NCI-H2081 (cell line): ENCODE measurements around the gene NPM1.

Experiments
- DNase-seq, 2 experiments: peaks; one replicate each; lab custom pipeline; 2025; lab: John Stamatoyannopoulos, UW

NPM1 gene

DNA sequence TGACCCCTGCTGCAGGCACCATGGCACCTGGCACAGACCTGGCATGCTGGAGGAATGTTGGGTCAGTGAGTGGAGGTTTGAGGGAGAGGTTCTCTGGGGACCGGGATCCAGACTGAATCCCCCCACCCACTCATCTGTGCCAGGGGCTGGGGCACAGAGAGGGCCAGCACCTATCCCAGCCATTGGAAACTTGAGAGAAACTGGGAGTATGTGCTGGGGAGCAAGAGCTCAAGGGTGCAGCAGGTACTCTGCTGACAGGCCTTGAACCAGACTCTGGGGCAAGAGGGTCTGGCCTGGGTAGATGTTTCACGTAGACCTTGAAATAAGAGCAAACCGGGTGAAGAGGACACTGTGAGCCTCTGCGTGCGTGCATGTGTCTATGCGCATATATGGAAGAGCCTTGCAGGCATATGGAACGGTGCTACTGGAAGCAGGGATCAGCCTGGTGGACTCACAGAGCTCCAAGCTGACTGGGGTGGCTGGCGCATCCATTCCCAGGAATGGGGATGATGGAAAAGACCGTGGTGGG, 40.6 kb downstream of the NPM1 start:
- no peak for DNase-seq

DNA sequence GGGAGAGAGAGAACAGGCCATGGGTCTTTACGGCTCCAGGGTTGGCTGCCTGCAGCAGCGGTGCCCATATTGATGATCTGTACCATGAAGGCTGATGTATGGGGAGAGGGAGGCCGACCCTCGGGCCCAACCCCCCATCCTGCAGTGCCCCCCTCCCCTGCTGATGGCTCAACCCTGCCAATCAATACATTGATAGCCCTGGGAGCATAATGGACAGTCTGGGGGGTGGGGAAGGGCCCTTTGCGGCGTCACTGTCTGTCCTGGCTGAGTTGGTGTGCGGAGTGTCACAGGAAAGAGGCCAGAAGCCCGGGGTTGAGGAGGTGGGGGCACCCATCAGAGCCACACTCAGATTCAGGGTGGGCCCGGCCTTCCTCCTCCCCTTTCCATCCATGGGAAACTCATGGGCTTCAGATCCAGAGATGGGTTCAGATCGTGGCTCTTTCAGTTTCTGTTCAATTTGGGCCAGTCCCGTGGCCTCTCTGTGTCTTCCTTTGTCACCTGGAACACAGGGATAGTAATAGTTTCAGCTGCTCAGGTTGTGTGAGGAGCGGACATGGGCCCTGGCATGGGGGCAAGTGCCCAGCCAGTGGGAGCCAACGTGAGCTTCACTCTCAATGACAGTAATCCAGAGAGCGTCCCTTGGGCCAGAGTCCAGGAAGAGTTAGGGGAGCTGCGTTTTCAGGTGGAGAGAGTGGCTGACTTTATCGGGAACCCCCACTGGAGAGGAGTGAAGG, 41.3 kb downstream of the NPM1 start:
- no peak for DNase-seq

DNA sequence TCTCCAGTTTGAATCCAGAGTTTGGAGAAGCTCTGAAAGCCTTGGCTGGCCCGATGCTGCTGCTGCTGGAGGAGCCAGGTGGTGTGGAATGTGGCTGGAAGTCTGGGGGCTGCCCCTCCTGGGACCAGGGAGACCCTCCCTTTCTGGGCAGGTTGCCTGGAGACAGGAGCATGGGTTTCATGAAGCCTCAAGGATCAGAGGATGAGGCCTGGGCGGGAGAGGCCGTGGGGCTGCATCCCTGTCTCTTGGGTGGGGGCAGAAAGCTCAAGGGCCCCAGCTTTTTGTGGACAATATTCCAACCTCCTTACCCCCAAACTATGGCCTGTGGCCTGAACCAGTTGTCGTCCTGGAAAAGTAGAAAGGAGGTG, 41.9 kb downstream of the NPM1 start:
- DNase-seq: no peak

DNA sequence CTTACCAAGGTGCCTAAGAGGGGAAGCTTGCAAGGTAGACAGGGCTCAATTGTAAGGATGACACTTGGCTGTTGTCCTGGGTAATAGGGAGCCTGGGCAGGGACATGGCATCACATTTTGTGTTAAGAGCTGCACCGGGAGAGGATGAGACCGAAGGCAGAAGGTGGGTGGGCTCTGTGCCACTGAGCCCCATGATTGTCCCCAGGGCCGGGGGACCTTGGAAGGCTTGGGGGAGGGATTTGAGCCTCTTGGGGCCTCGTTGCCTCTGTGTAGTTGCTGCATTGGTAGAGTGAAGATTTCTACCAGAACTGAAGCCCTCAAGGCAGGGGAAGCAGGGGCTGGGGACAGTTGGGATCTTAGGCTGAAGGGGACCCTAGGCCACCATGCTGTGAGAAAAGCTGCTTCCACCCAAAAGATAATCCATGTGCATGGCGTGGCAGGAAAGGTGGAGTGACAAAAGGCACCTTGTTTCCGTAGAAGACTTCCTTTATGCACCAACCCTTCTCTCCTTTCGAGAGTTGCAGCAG, 43.7 kb downstream of the NPM1 start:
- DNase-seq: no peak

DNA sequence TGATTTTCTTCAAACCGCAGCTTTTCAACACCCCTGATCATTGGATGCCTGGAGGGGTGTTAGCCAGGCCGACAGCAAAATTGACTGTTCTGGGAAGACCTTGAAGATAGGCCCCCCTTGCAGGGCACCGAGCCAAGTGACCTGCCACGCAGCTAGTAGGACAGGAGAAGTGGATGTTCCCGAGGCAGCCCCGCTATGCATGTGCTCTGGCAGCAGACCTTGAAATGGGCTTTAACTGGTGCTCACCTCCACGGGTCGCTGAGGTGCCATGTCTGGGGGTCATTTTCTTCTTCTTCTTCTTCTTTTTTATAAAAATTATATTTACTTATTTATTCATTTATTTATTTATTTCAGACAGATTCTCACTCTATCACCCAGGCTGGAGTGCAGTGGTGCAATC, 44.4 kb downstream of the NPM1 start:
- DNase-seq: no peak

DNA sequence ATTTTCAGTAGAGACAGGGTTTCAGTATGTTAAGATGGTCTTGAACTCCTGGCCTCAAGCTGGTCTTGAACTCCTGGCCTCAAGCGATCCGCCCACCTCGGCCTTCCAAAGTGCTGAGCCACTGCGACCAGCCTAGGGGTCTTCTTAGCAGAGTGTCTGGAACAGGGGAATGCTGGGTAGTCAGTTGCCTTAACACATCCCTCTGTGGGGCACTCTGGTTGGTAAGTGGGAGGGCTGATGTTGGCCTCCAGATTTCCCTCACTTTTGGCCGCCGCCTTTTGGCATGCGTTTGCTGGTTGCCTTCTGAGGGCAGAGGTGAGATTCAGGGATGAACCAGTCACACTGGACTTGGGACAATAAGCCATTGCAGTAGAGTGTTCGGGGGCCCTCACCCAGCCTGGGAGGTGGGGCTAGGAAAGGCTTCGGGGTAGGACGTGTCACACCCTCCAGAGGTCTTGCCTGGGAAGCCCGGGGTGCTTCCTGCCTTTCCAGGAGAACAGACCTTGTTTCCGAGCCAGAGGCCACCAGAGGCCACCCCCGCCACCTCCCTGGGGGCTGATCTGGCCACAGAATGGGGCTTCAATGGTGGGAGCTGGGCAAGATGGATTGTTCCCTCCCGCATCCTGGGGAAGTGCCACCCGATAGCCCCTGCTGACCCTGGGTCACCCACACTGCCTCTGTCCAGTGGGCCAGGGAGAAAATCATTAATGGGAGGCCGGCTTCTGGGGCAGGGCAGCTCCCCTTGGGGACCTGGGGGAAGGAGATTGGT, 45.1 kb downstream of the NPM1 start:
- no peak for DNase-seq

DNA sequence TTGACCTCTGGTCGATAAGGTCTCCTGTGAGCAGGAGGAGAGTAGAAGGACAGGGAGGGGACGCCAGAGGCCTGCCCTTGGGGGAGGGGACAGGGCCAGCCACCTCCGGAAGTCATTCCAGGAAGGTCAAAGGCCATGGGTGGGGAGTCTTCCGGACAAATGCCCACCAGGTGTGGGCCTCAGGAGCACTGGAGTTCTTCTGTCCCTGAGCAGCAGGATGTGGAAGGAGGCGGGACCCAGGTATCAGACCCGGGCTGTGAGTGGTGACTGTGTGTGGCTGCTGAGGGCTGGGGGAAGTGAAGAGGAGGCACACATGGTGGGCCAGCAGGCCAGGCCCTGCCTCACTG, 45.7 kb downstream of the NPM1 start:
- no peak for DNase-seq

DNA sequence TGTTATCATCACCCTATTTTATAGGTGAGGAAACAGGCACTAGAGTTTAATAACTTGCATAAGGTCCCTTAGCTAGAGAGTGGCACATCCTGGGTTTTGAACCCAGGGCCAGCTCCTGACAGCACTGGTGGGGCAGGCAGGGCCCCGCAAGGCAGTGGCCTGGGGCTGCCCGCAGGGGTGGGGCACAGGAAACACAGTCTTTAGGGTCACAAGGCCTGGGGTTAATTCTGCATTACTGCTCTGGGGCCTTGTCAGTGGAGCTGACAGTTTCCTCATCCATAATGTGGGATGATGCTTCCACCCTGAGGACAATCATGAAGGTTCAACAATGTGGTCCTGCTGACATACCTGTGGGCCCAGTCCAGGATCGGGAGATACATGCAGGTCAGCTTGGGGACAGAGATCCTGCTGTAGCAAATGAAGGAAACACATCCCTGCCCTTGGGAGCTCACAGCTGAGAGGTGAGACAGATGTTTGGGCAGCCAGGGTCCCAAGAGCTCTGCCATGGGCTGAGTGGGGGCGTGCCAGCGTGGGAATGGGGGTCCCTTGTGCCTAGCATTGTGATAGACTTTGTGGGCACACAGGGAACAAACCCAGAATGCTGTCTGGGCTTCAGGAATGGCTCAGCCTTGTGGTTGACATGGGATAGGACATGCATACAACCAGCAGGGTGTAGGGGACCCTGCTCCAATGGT, 46.5 kb downstream of the NPM1 start:
- DNase-seq: no peak

DNA sequence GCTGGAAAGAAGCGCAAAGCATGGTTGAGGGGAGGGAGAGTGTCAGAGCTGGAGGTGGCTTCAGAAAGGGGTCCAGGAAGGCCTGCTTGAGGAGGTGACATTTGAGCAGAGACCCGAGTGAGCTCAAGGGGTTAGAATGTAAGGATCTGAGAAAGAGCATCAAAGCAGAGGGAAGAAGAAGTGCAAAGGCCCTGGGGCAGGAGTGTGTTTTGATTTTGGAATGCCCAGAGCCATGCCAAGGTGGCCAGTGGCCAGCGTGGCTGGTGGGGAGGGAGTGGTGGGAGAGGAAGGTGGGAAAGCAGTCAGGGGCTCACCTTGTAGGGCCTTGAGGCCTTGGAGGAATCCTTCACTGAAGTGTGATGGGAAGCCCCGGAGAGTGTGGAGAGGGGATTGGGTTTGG, 47.2 kb downstream of the NPM1 start:
- no peak for DNase-seq

DNA sequence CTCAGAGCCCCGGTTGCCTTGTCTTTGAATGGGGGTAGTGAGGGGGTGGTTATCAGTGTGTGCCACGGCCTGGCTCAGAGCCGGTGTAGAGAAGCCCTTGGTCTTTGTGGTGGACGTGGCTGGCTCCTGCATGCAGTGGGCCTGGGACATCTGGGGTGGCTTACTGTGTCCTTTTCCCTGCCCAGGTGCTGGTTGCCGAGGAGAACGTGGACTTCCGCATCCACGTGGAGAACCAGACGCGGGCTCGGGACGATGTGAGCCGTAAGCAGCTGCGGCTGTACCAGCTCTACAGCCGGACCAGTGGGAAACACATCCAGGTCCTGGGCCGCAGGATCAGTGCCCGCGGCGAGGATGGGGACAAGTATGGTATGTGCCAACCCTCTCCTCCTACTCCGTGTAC, 48.3 kb downstream of the NPM1 start:
- no peak for DNase-seq

DNA sequence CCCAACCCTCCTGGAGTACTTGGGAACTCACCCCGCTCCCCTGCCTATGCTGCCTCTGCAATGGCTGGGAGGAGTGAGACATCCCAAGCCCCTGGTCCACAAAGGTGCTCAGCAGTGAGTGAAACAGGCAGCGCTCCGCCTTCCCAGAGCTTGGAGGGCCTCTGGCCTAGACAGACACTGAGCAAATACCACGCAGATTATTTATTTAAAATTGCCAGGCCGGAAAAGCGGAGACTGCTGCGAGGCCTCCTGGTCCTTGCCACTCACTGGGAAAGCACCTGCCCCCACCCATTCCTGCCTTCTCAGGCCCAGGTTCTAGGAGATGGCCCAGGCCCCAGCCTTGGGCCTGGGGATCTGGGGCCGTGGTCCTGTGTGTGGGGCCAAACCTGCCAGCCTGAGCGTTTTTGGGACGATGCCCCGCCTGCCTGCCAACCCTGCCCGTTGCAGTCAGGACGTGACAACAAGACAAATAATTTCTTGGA, 49.2 kb downstream of the NPM1 start:
- no peak for DNase-seq

DNA sequence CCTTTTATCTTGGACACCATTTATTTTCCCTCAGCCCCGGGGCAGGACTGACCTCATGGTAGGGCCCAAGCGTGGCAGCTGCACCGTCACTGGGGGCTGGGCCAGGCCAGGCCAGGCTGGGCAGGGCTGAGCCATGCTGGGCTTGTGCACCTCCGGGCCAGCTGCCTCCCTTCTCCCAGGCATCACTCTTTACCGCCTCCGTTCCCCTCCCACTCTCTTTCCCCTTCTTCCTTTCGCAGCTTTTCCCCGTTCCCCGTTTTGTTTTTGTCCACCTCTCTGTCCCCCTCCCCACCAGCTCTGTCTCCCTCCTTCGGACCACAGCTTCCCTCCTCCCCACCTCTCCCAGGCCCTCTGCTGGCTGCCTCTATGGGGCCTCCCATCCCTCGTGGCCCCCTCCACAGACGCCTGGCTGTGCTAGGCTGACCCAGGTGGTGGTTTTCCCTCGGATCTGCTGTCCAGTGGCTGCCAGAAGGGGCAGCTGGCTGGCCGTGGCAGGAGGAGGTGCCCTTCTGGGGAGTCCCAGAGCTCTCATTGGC, 49.7 kb downstream of the NPM1 start:
- no peak for DNase-seq

DNA sequence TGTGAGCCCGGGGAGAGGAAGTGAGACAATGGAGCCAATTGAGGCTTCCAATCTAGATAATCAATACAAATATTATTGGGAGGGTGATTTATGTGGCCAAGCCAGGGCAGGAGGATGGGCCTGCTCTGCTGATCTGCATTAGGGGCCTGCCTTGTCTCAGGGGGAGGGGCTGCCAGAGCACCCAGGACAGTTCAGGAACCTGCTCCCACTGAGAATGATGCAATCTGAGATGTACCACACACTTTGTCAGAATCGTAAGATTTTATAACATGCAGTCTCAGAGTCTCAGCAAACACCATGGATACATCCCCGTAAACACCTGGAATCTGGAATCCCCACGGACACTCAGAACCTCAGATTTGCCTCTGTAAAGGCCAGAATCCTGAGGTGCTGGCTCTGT, 51.1 kb downstream of the NPM1 start:
- no peak for DNase-seq

DNA sequence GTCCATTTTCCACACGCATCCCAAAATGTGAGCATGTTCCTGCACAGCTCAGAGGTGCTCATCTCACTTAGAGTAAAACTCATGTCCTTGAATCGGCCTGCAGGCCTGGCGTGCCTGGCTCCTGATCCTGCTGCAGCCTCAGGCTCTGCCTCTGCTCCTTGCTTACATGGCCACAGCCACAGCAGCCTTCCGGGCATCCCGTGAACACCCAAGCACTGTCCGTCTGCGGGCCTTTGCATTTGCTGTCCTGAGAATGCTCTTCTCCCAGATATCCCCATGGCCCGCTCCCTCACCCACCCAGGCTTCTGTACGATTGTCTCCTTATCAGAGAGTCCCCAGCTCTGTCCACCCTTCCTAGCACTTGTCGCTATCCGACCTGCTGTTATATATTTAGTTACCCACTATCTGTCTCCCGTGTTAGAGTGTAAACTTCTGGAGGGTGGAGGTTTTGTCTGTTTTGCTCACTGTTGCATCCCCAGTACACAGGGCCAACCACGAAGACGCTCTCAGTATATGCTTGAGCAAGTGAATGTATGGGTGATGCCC, 53.7 kb downstream of the NPM1 start:
- no peak for DNase-seq

DNA sequence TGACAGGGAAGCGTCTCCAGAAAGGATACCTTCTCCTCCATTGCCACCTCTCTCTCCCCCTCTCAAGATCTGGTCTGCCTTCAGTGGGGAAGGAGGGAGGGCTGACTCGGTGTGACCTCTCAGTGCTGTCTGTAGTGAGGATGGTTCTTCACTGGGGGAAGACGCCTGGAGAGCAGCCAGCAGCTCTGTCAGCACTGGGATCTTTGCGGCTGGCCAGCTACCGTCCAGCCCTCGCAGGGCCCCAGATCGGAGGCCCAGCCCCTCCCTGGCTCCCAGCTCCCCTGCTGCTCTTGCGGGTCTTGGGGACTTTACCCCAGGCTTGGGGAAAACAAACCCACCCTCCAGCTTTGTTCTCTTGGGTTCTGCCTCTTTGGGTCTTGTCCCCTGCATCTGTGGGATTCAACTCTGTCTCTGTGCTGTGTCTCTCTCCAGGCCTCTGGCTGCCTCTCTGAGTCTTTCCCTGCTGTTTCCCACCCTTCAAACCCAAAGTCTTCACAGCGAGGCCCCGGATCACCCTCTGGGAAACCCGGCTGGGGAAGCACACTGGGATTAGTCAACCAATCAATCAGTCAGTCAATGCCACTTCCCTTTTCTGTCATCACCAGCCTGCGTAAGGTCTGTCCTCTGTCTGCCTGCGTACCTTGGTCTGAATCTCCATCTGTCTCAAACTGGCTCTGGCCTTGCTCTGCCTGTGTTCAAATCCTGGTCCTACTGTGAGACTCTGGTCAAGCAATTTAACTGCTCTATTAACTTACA, 54.8 kb downstream of the NPM1 start:
- no peak for DNase-seq

DNA sequence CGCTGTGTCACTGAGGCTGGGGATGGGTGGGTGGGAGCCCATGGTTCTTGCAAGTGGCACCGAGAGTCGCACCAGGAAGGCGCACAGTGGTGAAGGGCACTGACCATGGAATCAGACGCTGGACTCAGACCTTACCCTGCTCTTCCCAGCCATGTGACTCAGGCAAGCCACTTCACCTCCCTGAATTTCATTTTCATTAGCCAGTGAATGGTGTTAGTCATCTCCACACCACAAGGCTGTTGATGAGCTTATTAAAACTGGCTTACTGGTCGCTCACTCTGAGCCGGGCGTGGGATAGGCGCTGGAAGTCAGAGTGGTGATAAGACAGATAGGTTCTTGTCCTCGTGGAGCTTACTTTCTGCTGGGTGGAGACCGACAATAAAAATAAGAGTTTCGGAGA, 56.9 kb downstream of the NPM1 start:
- DNase-seq: no peak

DNA sequence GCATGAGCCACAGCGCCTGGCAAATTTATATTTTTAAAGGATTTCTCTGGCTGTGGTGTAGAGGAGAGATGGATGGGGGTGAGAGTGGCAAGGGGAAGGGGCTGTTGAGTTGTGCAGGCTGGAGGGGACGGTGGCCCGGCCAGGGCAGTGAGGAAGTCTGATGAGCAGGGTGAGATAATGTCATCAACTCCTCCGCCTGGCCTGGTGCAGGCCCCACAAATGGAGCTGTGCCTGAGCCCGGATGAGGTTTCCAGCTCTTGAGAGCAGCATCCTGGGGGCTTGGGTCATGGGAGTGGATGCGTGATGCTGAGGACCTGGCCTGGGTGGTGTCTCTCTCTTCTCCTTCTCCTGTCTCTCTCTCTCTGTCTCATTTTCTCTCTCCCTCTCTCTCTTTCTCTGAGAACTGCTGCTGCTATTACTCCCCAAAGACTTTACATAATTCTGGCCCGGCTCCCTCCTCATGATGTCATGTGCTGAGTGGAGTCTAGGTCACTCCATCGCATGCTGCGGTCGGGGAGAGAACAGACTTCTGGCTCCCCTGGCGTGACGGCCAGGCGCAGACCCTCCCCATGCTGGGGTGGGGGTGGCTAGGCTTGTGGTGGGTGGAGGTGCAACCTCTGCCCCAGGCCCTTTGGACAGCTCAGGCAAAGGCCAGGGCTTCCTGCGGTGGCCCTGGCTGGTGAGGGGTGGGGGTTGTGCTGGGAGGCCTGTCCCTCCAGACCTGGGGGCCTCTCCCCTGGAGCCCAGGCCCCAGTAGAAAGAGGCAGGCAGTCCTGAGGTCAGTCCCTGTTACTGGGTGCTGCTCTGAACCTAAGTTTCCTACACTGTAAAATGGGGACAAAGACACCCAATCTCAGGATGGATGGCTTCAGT, 58.2 kb downstream of the NPM1 start:
- no peak for DNase-seq

DNA sequence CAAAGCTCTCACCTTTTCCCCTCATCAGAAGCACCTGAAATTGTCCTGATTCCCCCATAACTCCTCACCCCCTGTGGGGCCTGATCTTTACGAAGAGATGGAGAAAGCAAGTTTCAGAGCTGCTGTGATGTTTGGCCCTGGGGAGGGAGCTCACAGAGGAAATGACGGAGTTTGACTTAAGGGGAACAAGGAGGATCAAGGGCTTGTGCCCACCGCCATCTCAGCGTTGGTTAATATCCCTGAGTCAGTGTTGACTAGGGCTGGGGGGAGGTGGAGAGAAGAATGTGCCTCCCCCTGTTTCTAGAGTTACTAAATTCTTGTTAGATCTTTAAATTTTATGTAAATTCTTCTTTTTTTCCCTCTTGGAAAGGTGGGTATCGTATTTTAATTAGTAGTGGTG, 59.6 kb downstream of the NPM1 start:
- DNase-seq: no peak

DNA sequence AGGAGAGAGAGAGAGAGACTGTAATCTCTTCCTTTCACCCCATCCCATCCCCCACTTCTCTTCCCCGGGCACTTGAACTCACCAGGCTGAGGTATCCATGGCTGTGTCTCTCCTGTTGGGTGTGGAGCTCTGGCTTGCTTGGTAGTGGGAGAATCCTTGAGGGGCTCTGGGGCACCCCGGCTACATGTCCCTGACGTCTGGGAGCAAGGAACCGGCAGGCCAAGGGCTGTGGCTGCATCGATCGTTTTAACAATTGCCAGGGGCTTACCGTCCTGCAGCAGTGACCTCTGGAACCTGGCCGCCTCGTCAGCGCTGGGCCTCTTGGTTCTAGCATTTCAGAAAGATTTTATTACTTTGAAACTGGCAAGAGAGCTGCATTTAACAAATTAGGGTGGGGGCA, 61.8 kb downstream of the NPM1 start:
- DNase-seq: no peak
